LNCAP (cell line): ENCODE results near the gene ZNF423.

ENCODE experiments used
- TF ChIP-seq, protein P1 (sequence below): fragments of 450-650 bp; IDR thresholded peaks from 2 replicates; pipeline ENCODE4 v1.5.1; 2017; ENCODE audit warnings: mild to moderate bottlenecking

The ZNF423 gene

DNA sequence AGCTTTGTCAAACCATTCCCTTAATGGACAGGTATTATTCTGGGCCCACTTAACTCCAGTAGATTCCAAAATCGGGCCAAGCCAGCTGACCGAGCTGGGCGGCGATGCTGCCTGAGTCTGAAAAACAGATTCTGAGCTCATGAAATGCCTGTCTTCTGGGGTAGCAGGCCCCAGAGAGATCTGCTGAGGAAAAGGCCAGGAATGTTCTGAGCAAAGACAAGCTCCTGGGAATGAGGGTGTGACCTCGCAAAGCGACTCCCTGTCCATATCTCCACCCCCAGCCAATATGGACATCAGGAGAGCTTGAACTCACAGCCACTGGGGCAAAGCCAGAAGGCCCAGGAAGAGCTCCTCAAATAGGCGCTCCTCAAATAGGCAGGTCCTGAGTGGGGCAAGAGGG, 23.7 kb downstream of the ZNF423 start:
- TF ChIP-seq, protein P1, sequence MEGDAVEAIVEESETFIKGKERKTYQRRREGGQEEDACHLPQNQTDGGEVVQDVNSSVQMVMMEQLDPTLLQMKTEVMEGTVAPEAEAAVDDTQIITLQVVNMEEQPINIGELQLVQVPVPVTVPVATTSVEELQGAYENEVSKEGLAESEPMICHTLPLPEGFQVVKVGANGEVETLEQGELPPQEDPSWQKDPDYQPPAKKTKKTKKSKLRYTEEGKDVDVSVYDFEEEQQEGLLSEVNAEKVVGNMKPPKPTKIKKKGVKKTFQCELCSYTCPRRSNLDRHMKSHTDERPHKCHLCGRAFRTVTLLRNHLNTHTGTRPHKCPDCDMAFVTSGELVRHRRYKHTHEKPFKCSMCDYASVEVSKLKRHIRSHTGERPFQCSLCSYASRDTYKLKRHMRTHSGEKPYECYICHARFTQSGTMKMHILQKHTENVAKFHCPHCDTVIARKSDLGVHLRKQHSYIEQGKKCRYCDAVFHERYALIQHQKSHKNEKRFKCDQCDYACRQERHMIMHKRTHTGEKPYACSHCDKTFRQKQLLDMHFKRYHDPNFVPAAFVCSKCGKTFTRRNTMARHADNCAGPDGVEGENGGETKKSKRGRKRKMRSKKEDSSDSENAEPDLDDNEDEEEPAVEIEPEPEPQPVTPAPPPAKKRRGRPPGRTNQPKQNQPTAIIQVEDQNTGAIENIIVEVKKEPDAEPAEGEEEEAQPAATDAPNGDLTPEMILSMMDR: no peak

DNA sequence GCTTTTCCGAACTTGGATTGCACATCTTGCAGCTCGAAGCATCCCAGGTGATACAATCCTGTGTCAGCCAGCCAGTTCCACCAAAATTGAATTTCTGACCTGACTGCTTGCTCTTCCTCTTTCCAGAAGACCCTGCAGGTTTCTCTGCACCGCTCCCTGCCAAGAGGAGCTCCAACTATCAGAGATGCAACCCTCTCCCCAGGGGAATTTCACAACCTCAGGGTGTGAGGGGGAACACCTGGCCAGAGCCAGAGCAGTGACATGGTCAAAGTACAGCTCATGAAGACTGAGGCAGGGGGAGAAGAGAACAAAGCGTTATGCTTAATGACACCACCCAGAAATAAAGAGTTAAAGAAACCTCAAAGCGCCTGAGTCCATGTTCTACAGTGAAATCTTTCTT, 25.0 kb downstream of the ZNF423 start:
- TF ChIP-seq, protein P1: no peak

DNA sequence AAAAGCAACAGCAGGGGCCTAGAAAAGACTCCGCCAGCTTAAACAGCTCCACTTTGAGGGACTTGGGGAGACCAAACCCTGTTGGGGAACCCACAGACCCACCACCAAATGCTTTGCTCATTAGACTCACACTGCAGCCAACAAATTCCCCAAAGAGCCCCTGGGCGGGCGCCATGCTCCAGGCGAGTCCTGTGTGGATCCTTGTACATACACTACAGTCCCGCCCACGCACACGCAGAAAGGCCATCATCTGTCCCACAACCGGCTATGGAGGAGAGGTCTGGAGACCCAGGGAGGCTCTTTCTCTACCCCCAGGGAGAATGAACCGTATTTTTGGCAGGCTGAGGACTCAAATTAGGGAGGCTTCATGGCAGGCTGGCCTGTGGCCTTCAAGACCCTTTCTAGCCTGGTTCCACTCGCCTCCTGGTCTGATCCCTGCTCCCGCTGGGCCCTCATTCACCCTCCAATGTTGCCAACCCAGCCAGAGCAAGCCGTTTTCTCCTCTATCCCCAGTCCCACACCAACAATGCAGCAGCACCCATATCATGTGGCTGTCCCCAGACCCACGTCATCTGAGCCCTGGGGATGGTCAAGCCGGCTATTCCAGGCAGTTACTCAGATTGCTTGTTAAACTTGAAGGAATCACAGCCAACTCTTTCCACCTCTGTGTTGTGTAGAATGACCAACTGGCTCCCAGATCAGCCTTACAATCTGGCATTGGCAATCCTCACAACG, 27.2 kb downstream of the ZNF423 start:
- TF ChIP-seq, protein P1: no peak

DNA sequence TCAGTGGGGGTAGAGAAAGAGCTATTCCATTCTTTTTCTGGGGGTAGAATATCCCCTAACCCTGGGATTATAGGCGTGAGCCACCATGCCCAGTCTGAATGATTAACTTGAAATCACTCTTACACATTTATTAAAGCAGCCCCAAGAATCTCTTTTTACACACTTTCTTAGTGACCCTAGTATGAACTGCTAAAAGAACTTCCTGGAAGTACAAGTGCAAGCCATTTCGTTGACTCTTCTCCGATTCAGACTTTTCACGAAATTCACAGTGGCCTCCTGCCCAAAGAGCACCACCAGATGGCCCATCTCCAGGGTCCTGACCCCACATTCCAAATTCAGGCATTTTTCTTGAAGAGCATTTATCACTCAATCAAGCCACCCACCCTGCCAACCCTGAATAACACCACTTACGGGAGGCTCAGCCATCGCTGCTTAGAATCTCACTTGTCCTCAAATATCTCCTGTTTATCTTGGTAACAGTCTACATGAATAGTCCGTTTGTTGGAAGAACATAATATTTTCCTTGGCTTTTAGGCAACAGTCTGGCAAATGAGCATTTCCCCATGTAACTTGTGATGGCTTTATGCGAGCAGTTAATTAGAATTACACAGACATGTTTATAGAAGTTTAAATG, 28.0 kb downstream of the ZNF423 start:
- TF ChIP-seq, protein P1: no peak

DNA sequence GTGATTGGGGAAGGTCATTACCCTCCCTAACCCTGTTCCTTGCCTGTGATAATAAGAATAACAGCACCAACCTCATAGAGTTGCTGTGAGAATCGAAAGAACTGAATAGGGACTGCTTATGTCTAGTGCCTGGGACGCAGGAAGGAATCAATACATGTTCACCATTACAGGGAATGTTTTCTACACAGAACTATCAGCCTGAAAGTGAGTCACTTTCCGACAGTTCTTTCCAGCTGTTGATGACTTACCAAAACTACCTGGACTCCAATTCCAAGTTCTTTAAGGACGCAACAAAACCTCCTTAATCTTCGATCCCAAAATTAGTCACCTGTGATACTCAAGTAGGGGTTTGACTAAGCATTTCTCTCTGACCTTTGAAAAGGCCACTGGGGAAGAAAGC, 29.4 kb downstream of the ZNF423 start:
- TF ChIP-seq, protein P1: no peak

DNA sequence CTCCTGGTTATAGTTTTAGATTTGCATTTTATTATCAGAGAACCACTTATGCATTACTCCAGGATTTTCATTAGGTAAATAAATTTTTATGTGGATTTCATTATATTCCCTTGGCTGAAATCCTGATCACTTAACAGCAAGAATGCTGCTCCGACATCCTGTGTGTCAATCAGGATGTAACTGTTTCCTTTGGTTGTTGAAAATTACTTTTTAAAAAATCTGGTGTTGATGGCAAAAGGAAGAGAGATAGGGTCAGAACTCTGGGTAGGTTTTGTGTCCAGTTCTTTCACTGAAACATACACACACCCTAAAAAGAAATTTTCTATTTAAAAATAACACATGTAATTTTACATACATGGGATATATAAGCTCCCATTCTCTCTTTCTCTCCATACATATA, 30.9 kb downstream of the ZNF423 start:
- TF ChIP-seq, protein P1: no peak

DNA sequence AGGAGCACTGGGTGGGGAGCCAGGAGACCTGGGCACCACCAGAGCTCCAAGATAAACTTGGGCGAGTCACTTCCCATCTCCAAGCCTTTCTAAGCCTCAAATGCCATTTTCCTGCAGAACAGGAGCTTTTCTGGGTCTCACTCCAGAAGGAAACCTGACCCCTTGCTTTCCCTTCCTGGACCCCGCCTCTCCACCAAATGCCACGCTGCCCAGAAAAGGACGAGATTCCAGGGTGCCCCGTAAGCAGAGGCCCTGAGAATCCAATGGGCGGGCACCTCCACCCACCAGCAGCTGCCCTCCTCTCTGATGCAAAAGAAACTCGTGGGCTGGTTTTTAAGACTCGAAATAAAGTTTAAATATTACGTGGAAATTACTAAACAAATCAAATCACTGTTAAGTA, 31.3 kb downstream of the ZNF423 start:
- TF ChIP-seq, protein P1: no peak
